ENCODE data around the gene ZNF700.

DNA sequence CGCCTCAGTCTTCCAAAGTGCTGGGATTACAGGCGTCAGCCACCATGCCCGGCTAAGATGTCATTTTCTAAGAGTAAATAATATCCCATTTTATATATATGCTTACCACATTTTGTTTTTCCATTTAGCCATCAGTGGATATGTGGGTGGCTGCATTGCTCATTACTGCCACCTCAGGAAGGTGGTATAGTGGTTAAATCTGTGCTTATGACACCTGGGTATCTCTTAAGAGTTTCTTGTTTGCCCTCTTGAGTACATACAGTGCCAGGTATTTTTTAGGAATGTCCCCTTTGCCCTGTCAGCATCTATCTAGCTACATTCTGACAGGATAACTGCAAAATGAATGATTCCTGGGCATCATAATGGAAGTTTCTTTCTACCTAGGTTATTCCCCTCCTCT, 22.7 kb upstream of the ZNF700 start:
- TF ChIP-seq, protein P1, sequence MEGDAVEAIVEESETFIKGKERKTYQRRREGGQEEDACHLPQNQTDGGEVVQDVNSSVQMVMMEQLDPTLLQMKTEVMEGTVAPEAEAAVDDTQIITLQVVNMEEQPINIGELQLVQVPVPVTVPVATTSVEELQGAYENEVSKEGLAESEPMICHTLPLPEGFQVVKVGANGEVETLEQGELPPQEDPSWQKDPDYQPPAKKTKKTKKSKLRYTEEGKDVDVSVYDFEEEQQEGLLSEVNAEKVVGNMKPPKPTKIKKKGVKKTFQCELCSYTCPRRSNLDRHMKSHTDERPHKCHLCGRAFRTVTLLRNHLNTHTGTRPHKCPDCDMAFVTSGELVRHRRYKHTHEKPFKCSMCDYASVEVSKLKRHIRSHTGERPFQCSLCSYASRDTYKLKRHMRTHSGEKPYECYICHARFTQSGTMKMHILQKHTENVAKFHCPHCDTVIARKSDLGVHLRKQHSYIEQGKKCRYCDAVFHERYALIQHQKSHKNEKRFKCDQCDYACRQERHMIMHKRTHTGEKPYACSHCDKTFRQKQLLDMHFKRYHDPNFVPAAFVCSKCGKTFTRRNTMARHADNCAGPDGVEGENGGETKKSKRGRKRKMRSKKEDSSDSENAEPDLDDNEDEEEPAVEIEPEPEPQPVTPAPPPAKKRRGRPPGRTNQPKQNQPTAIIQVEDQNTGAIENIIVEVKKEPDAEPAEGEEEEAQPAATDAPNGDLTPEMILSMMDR (IDR thresholded peaks at IDR 0.05) = no peak
- TF ChIP-seq POLR2A (IDR thresholded peaks at IDR 0.05) = no peak
